ENCODE data around the gene RSAD2.

The RSAD2 gene

DNA sequence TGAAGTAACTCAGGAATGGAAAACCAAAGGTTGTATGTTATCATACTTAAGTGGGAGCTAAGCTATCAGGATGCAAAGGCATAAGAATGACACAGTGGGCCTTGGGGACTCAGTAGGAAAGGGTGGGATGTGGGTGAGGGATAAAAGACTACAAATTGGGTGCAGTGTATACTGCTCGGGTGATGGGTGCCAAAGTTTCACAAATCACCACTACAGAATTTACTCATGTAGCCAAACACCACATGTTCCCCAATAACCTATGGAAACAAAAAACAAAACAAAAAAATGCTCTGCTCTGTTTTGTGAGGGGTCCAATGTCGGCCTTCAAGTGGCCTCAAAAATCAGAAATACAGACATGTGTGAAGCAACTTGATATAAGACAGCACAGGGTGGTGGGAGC lies 30.7 kb downstream of the RSAD2 start:
- no peak for FAIRE-seq

- no peak for FAIRE-seq
These were observed 32.1 kb downstream of the RSAD2 start for GRCh38 chr2:6909431-6910385.

DNA sequence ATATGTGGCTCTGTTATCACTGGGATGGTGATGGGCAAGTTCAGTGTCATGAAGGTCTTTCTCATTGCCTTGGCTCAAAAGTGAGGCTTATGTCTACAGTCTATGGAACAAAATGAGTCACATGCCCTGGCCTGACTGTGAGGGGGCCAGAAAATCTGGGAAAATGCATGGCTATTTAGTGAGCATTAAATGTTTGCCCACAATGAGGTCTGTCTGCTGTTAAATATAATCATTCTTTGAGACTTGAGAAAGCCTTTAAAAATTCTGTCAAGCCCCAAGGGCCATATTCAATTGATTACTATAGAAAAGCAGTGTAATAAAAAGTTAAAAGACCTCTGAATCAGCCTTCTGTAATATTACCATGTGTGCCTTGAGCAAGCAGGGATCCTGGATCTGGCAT lies 34.1 kb downstream of the RSAD2 start:
- FAIRE-seq = no peak

DNA sequence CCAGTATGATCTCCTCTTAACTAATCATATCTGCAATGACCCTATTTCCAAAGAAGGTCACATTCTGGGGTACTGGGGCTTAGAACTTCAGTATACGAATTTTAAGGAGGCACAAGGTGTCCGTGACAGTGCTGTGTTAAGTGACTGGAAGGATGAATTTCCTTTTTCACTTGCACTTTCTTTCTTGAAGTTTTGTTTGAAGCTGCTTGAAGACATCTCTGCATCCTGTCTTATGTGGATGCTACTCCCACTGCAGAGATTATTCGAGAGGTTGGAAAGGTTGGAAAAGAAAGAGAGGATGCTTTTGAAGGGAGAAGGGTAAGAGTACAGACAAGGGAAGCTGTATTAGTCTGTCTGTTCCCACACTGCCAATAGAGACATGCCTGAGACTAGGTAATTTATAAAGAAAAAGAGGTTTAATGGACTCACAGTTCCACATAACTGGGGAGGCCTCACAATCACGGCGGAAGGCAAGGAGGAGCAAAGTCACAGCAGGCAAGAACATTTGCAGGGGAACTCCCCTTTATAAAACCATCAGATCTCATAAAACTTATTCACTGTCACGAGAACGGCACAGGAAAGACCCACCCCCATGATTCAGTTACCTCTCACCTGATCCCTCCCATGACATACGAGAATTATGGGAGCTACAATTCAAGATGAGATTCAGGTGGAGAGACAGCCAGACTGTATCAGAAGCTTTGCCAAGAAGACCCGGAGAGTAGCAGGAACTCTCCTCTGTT lies 36.0 kb downstream of the RSAD2 start:
- no peak for FAIRE-seq

GRCh38 chr2:6914828-6915227 lies 37.3 kb downstream of the RSAD2 start:
- no peak for FAIRE-seq

GRCh38 chr2:6915399-6915798 lies 37.8 kb downstream of the RSAD2 start:
- no peak for FAIRE-seq

DNA sequence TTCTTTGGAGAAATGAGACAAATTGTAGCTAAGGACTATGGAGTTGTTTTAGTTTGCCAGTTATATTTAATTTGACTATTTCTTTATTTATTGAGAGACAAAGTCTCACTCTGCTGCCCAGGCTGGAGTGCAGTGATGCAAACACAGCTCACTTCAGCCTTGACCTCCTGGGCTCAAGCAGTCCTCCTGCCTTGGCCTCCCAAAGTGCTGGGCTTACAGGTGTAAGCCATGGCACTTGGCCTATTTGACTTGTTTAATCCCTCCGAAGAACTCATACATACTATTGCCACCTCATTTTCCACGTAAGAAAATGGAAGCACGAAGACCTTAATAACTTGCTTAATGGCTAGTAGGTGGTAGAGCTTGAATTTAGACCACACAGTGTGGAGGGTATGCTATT lies 38.6 kb downstream of the RSAD2 start:
- no peak for FAIRE-seq

DNA sequence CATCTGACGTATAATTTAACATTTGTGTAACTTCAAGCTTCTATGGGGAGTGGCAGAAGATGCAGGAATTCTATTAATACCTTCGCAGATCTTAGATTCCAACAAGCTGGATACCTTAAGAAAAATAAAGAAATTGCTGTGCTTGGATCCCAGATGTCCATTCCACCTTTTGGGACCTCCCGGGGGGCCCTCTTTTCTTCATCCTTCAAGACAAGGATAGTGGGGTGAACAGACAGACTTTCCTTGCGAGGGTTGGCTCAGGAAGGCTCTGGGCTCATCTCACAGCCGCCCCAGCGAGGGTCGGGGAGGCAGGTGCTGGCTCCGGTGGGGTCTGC lies 39.1 kb downstream of the RSAD2 start:
- FAIRE-seq = no peak

DNA sequence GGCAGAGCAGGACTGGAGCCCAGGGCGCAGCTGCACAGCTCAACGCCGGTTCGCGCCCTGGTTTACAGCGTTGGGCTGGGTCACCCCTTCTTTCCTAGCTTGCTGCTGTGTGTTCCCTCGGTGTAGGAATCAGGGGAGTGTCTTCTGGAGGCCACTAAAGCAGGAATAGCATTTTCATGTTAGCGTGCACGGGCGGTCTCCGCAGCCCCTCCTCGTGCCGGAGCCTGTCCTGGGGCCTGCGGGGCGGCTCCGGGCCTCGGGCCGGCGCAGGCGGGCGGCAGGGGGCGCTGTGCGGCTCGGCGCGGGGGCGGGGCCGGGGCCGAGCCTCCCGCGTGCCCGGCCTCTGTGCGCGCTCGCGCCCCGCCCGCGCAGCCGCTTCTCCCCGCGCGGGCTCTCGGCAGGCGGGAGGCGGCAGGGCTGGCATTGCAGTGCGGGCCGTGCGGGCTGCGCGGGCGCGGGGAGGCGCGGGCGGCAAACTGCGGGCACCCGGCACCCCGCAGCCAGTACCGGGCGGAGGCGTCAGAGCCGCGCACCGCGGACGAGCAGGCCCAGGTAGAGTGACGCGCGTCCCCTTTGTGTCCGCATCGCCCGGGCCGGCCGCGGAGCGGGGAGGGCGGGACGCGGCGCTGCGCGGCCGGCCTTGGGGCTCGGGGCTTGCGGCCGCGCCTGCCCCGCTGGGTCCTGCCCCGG lies 39.6 kb downstream of the RSAD2 start, which contains the start of gene RNF144A:
TSS of gene RNF144A (plus strand) at position 342 of the 690 bp plus-strand sequence. CDS start 79,515 bp downstream, outside the sequence.
- no peak for FAIRE-seq

- FAIRE-seq = no peak
These were observed 40.3 kb downstream of the RSAD2 start for GRCh38 chr2:6917761-6918421.

DNA sequence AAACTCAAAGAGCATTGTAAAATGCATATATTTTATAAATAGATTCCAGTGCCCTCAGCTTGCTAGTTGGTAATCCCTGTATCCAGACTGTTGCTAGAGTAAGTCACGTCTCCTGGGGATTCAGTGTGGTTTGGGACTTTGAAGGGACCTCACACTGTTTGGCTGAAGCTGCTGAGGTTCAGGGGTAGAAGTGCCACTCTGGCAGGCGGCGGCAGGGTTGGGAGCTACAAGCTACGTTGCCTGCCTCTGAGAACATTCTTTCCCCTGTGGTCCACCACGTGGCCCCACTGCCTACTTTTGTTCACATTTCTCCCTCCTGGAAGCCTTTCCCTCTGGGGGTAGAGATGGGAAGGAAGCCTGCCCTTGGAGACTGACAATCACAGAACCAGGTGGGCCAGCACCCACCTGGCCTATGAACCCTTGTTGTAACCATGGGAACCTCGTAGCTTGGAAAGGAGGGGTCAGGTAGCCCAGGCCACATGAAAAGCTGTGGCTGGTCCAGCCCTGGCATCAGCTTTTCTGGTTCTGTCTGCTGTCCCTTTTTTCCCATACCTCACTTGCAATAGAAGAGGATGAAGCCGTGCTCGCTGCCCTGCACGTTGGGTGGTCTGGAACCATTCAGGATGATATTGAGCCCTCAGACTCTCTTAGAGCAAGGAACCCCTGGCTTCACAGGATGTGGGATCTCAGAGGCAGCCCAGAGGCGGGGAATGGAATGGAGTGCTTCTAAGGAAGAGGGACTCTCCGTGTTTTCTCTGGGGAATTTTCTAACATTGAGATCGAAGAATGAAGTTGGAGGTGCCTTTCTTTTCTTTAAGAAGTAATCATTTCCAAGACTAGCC lies 42.5 kb downstream of the RSAD2 start:
- FAIRE-seq = no peak

DNA sequence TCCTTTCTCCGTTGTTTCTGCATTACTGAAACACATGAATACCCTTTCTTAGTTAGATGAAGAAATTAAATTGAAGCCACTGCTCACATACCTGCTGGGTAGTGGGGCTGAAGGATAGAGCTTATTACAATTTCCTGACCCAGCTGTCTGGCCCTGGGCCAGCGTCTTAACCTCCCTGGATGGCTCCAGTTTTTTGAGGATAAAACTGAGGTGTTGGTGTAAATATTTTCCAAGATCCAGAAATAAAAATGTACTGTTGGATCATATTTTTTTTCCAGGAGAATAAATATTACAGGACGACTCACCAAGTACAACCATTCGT lies 43.1 kb downstream of the RSAD2 start:
- no peak for FAIRE-seq

DNA sequence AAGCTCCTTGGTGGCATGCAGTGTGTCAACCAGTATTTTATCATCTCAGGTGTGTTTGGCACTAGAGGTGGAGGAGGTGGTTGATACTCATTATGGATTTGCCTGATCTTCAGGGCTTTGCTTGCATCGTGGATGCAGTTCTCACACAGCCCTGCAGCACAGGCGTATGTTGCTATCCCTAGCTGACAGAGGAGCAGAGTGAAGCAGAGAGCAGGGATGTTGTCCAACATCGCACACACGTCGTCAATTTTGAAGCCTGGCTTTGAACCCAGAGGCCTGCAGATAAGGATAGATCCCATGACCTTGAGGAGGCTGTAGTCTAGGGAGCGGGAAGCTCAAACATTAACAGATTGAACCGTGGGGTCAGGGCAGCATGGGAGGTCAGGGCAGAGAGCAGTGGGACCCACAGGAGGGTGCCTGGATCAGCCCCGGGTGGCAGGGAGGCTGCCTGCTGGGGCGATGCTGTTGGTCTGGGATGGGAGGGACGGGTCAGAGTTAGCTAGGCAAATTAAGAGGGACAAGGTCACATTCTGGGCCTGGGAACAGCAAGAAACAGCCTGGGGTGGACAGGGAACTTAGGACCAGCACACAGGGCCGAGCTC lies 43.8 kb downstream of the RSAD2 start:
- FAIRE-seq = no peak

GRCh38 chr2:6922201-6922656 lies 44.7 kb downstream of the RSAD2 start:
- FAIRE-seq = no peak

- FAIRE-seq = no peak
These were observed 45.7 kb downstream of the RSAD2 start for GRCh38 chr2:6923319-6923718.

DNA sequence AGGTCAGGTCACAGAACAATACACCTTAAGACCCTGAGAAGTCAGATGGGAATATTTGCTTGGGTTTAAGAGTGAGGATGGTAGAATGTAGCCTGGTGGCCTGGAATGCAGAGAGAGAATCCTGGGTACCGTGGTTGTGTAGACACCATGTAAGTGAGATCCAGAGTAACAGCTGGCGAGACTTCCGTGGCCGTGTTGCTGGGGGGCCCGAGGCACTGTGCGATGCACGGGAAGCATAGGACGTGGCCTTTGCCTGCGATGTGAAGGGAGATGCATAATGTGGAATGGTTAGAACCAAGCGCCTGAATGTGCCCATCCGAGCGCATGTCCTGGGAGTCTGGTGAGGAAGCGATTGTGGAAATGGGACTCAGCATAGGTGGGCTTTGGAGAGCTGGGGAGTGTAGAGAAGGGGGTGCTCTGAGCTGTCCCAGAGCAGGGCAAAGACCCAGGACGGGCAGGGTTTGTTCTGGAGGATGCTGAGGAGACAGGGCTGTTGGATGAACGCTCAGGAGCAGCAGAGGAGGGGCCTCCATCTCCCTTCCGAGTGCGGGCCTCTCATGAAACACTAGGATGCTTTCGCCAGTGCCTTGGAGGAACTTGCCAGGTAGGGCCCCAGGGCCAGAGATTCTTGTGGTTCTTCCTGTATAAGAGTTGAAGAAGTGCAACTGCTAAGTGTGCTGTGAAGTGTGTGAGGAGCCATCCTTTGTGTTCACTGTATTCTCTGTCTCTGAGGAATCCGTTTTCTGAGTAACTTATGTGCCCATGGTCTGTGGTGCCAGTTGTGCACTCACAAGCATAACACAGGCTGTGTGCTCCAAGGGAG lies 46.7 kb downstream of the RSAD2 start:
- FAIRE-seq = no peak

GRCh38 chr2:6924924-6925409 lies 47.4 kb downstream of the RSAD2 start:
- no peak for FAIRE-seq

GRCh38 chr2:6926071-6926732 lies 48.6 kb downstream of the RSAD2 start:
- FAIRE-seq = no peak

GRCh38 chr2:6927186-6927585 lies 49.6 kb downstream of the RSAD2 start:
- FAIRE-seq = no peak

- FAIRE-seq = no peak
These were observed 50.2 kb downstream of the RSAD2 start for GRCh38 chr2:6927753-6928152.

All from G401.6 (cell line).